H1 (cell line): ENCODE results near the gene MGST2. TPM values are rescaled to one million over a fixed set of nuclear protein-coding genes. Genes with fewer than 3 reads are reported as not detected.

Experiments
- CTCF ChIA-PET: fragments of 300-600 bp; sonication (Branson Sonifier 250); formaldehyde crosslinking; loops from one replicate; lab custom pipeline; 2021; ENCODE audit not compliant: partially characterized antibody; lab: Charles Lee
- POLR2A ChIA-PET: fragments of 300-600 bp; sonication (Branson Sonifier 250); formaldehyde crosslinking; loops from one replicate; lab custom pipeline; 2021; ENCODE audit warnings: inconsistent platforms; ENCODE audit not compliant: partially characterized antibody; lab: Charles Lee
- DNase-seq, 2 experiments: peaks; one replicate each; pipeline versions ENCODE4 v3.0.0 to v3.0.0-alpha.2; 2010 to 2022; ENCODE audit warnings: low spot score in 2 of 2, low read depth in 1 of 2, mixed read lengths in 1 of 2
- FAIRE-seq: peaks from 2 replicates; lab custom pipeline; 2011; peaks lifted over from hg19 to GRCh38; lab: Jason Lieb, UNC
- H2AFZ ChIP-seq: 2 replicates; pipeline ENCODE4 v1.8.1; 2012; ENCODE audit warnings: low read length, inconsistent platforms
- H2AK5ac ChIP-seq: 2 replicates; pipeline ENCODE4 v1.6.1; 2013; ENCODE audit warnings: low read depth, low read length
- H2BK120ac ChIP-seq: replicated peaks from 2 replicates; pipeline ENCODE3; 2013; ENCODE audit warnings: low read depth, low read length, inconsistent platforms
- H2BK12ac ChIP-seq: 2 replicates; pipeline ENCODE4 v1.6.1; 2013; ENCODE audit warnings: low read depth, low read length
- H2BK15ac ChIP-seq: 2 replicates; pipeline ENCODE4 v1.6.1; 2013; ENCODE audit warnings: low read length
- H2BK20ac ChIP-seq: 2 replicates; pipeline ENCODE4 v1.6.1; 2013; ENCODE audit warnings: low read length
- H2BK5ac ChIP-seq: 2 replicates; pipeline ENCODE4 v1.6.1; 2013; ENCODE audit warnings: low read depth, low read length
- H3K14ac ChIP-seq: 2 replicates; pipeline ENCODE4 v1.6.1; 2013; ENCODE audit warnings: inconsistent platforms; ENCODE audit not compliant: insufficient read length
- H3K18ac ChIP-seq: 2 replicates; pipeline ENCODE4 v1.6.1; 2013; ENCODE audit warnings: low read length; ENCODE audit errors: extremely low read depth
- H3K23ac ChIP-seq: 2 replicates; pipeline ENCODE4 v1.6.1; 2013; ENCODE audit warnings: inconsistent platforms; ENCODE audit not compliant: insufficient read length
- H3K23me2 ChIP-seq: 2 replicates; pipeline ENCODE4 v1.6.1; 2013; ENCODE audit warnings: low read depth, low read length
- H3K27ac ChIP-seq: 2 replicates; pipeline ENCODE4 v1.6.1; 2011; ENCODE audit warnings: low read depth, low read length, inconsistent platforms
- H3K27me3 ChIP-seq, 4 experiments: replicated peaks in 1 of 4; 1 replicate in 1 of 4; 2 replicates in 3 of 4; pipeline versions ENCODE4 v1.6.1 to v1.8.1; 2011 to 2013; ENCODE audit warnings: low read length in 3 of 4, mild to moderate bottlenecking in 3 of 4, inconsistent platforms in 2 of 4, mixed read lengths in 2 of 4, moderate library complexity in 1 of 4; ENCODE audit not compliant: control insufficient read depth in 3 of 4, insufficient read depth in 3 of 4; ENCODE audit errors: extremely low read depth in 1 of 4
- H3K36me3 ChIP-seq, 4 experiments: 2 replicates each; pipeline versions ENCODE4 v1.6.1 to v1.8.1; 2011 to 2013; ENCODE audit warnings: mild to moderate bottlenecking in 4 of 4, low read length in 3 of 4, moderate library complexity in 2 of 4, control low read depth in 1 of 4, inconsistent platforms in 1 of 4; ENCODE audit not compliant: insufficient read depth in 4 of 4, control insufficient read depth in 2 of 4
- H3K4ac ChIP-seq: replicated peaks from 2 replicates; pipeline ENCODE3; 2013; ENCODE audit warnings: low read length, low read depth, mixed read lengths, inconsistent platforms; ENCODE audit not compliant: insufficient read length
- H3K4me1 ChIP-seq, 4 experiments: replicated peaks in 1 of 4; 1 replicate in 1 of 4; 2 replicates in 3 of 4; pipeline versions ENCODE4 v1.6.1 to v1.8.1; 2011 to 2013; ENCODE audit warnings: low read length in 3 of 4, inconsistent platforms in 2 of 4, mixed read lengths in 1 of 4; ENCODE audit not compliant: insufficient read depth in 4 of 4, control insufficient read depth in 3 of 4
- H3K4me2 ChIP-seq, 2 experiments: 2 replicates each; pipeline versions ENCODE4 v1.6.1 to v1.8.1; 2011 to 2013; ENCODE audit warnings: low read depth in 2 of 2, low read length in 2 of 2, control low read depth in 1 of 2, inconsistent platforms in 1 of 2, mild to moderate bottlenecking in 1 of 2; ENCODE audit not compliant: insufficient read depth in 1 of 2
- H3K4me3 ChIP-seq, 4 experiments: fragments of 200-600, 300-600 bp in 1 of 4; sonication (generic), shearing (Covaris generic), sonication (Bioruptor Twin) in 1 of 4; 2 replicates each; pipeline versions ENCODE4 v1.5.1 to v1.8.1; 2011 to 2016; ENCODE audit warnings: low read length in 4 of 4, low read depth in 3 of 4, control low read depth in 2 of 4, inconsistent platforms in 2 of 4, mild to moderate bottlenecking in 2 of 4, mixed read lengths in 1 of 4, moderate library complexity in 1 of 4; ENCODE audit not compliant: insufficient read depth in 2 of 4; ENCODE audit errors: extremely low read depth in 1 of 4
- H3K56ac ChIP-seq: replicated peaks from 2 replicates; pipeline ENCODE3; 2013; ENCODE audit warnings: low read depth, mild to moderate bottlenecking, mixed read lengths, low read length, inconsistent platforms; ENCODE audit not compliant: insufficient read length
- H3K79me1 ChIP-seq: 2 replicates; pipeline ENCODE4 v1.6.1; 2013; ENCODE audit warnings: low read depth, low read length, control low read depth
- H3K79me2 ChIP-seq, 2 experiments: 2 replicates each; pipeline versions ENCODE4 v1.6.1 to v1.8.1; 2012 to 2013; ENCODE audit warnings: low read length in 2 of 2, mild to moderate bottlenecking in 2 of 2, inconsistent platforms in 1 of 2; ENCODE audit not compliant: insufficient read depth in 2 of 2, control insufficient read depth in 1 of 2
- H3K9ac ChIP-seq, 4 experiments: replicated peaks in 1 of 4; 1 replicate in 1 of 4; 2 replicates in 3 of 4; pipeline versions ENCODE4 v1.6.1 to v1.8.1; 2011 to 2013; ENCODE audit warnings: low read depth in 3 of 4, low read length in 3 of 4, control low read depth in 2 of 4, mild to moderate bottlenecking in 2 of 4, moderate library complexity in 2 of 4, inconsistent platforms in 1 of 4; ENCODE audit errors: extremely low read depth in 1 of 4
- H3K9me3 ChIP-seq, 2 experiments: 2 replicates each; pipeline versions ENCODE4 v1.6.1 to v1.8.1; 2012 to 2013; ENCODE audit warnings: mild to moderate bottlenecking in 2 of 2, moderate library complexity in 2 of 2, control low read depth in 1 of 2, inconsistent platforms in 1 of 2, low read depth in 1 of 2, low read length in 1 of 2, mixed read lengths in 1 of 2; ENCODE audit not compliant: insufficient read depth in 2 of 2
- H4K20me1 ChIP-seq, 2 experiments: replicated peaks in 1 of 2; 2 replicates each; pipeline versions ENCODE3 to v1.8.1; 2011 to 2013; ENCODE audit warnings: inconsistent platforms in 2 of 2, low read length in 2 of 2, mild to moderate bottlenecking in 1 of 2; ENCODE audit not compliant: insufficient read depth in 2 of 2, control insufficient read depth in 1 of 2
- H4K5ac ChIP-seq: 2 replicates; pipeline ENCODE4 v1.6.1; 2013; ENCODE audit warnings: low read length, low read depth, mixed read lengths, inconsistent platforms; ENCODE audit not compliant: insufficient read length
- H4K8ac ChIP-seq: 2 replicates; pipeline ENCODE4 v1.8.0; 2013; ENCODE audit warnings: mild to moderate bottlenecking, moderate library complexity, low read length, inconsistent platforms; ENCODE audit not compliant: insufficient read depth; ENCODE audit errors: extremely low read depth
- H4K91ac ChIP-seq: replicated peaks from 2 replicates; pipeline ENCODE3; 2013; ENCODE audit warnings: low read length, mixed read lengths, inconsistent platforms; ENCODE audit not compliant: insufficient read length
- CHD2 ChIP-seq: IDR thresholded peaks from 2 replicates; pipeline ENCODE4 v1.6.1; 2012; ENCODE audit warnings: low read length, improper control_type of control experiment
- TEAD4 ChIP-seq: IDR thresholded peaks from 2 replicates; pipeline ENCODE4 v1.6.1; 2012; ENCODE audit warnings: low read depth, low read length, inconsistent platforms, mixed read lengths
- ZNF274 ChIP-seq: IDR thresholded peaks from 2 replicates; pipeline ENCODE4 v1.7.0; 2012; ENCODE audit warnings: low read length, borderline replicate concordance; ENCODE audit errors: extremely low read depth
- WGBS, 2 experiments: shearing (Covaris generic) in 1 of 2; methylation state at CpG; one replicate each; pipeline versions ENCODE4 v1.1.6 to v1.1.7; 2013 to 2015; ENCODE audit warnings: low lambda C conversion rate in 2 of 2, mixed read lengths in 2 of 2, inconsistent platforms in 1 of 2, low coverage in 1 of 2, missing lambda C conversion rate in 1 of 2; ENCODE audit not compliant: insufficient replicate concordance in 2 of 2, insufficient coverage in 1 of 2, insufficient read length in 1 of 2; ENCODE audit errors: extremely low coverage in 1 of 2, missing lambda C conversion rate in 1 of 2; 5-methylcytosine and 5-hydroxymethylcytosine counted together
- polyA plus RNA-seq, 7 experiments: library from polyadenylated mRNA; depleted of rRNA in 3 of 7; stranded (reverse) in 5 of 7; unstranded in 2 of 7; fragments of >200 nt in 5 of 7; fragments of 200-250 nt in 2 of 7; gene quantifications; 1 replicate in 5 of 7; 2 replicates in 1 of 7; 4 replicates in 1 of 7; pipeline versions ENCODE4 v1.2.1 to v1.2.3, GENCODE V29; 2011 to 2013; ENCODE audit warnings: missing spikeins in 2 of 7, mixed read lengths in 2 of 7
- total RNA-seq: library from RNA; stranded (reverse); fragmentation: NEBNext Ultra II Directional; extraction: Animal tissue kit (Norgen Biotek cat#: 25700); gene quantifications from 2 replicates; pipeline ENCODE4 v1.2.1, GENCODE V29; 2021
- TF ChIP-seq, protein P1 (sequence below): IDR thresholded peaks from 2 replicates; pipeline ENCODE4 v1.6.1; 2012; ENCODE audit warnings: inconsistent platforms

MGST2 gene
- total and polyA plus RNA-seq, 2 of the 8 experiments (the other 6 are each of a cell fraction or from before 2014, with no cell fraction given) = 8.0 to 13.6 TPM

DNA sequence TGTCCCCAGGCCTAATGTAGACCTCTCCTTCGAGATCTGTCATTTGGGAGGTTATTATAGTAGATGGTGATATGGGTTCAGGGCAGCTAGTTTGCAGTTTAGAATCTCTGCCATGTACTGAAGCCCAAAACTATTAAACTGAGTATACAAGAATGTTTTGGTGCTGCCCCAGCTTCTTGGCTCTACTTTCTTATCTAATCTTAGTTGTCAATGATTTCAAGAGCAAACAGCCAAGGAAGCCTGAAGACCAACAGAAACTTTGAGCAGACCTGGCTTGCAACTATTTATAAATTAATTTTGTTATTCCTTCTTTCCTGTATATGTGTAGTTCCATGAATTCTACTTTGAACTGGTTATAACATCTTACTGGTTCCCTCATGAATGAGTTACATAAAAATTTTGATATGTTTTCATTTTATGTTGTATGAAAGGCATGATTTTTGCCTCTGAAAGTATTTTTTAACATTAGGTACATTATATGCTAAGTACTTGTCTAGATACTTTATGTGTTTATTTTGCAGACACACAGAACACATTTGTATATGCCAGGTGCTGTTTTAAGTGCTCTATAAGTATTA, 2.0 kb upstream of the MGST2 start:
- Histone ChIP-seq H2BK12ac (no peak overlapping the region), H3K4me2 (no peak overlapping the region), H2BK20ac (no peak overlapping the region), H4K8ac (no peak overlapping the region), H2AK5ac (no peak overlapping the region), H3K56ac (no peak overlapping the region), H3K36me3 (no peaks in the 10 kb centered on the region), H2BK15ac (no peak overlapping the region), H3K14ac (no peak overlapping the region), H3K23ac (no peak overlapping the region), H2BK120ac (no peak overlapping the region), H3K79me1 (no peaks in the 10 kb centered on the region), H3K9ac (no peak overlapping the region), H3K18ac (no peak overlapping the region), H3K27ac (no peak overlapping the region), H3K4ac (no peak overlapping the region), H2BK5ac (no peak overlapping the region), H3K4me1 (peaks cover 0 to 3% (median 0%) of the 10 kb centered on the region in 4 experiments; a peak in 3 of 7 replicates), H3K9me3 (no peaks in the 10 kb centered on the region), H3K79me2 (no peaks in the 10 kb centered on the region), H4K91ac (no peak overlapping the region), H3K23me2 (peaks cover 2% of the 10 kb centered on the region; the same call in 1 of the 2 replicates), H4K20me1 (no peaks in the 10 kb centered on the region), H3K4me3 (no peak overlapping the region), H2AFZ (no peak overlapping the region), H4K5ac (no peak overlapping the region), H3K27me3 (no peaks in the 10 kb centered on the region; a peak in 1 of 7 replicates)
- CTCF ChIA-PET = interaction anchor here (1.1 to 21.5 kb wide), 6 partner anchors 9 to 46 kb away, joined by 3 to 239 read pairs (median 4); no protein-coding TSS in a partner anchor
- no peak for FAIRE-seq
- WGBS, 2 experiments = 83% methylated on average over 1 of the region's 1 CpG; no CpG with 5 or more reads in 1 of the 2 experiments
- POLR2A ChIA-PET = no interaction called here
- DNase-seq = no peak
- TF ChIP-seq ZNF274 (no peak), TEAD4 (no peak), CHD2 (no peak)
- TF ChIP-seq, protein P1, sequence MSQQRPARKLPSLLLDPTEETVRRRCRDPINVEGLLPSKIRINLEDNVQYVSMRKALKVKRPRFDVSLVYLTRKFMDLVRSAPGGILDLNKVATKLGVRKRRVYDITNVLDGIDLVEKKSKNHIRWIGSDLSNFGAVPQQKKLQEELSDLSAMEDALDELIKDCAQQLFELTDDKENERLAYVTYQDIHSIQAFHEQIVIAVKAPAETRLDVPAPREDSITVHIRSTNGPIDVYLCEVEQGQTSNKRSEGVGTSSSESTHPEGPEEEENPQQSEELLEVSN = no peak
